AG09309 (cell line): ENCODE measurements around the gene NKX6-2.
"Not testable (repeated sequence)": the region's sequence is repeated elsewhere in the genome, so short reads cannot be mapped to it uniquely, and the experiment has no call there.

Experiments used
- DNase-seq: peaks from one replicate; pipeline ENCODE4 v3.0.0-alpha.2; 2010; ENCODE audit warnings: low read depth
- H3K4me3 ChIP-seq: 2 replicates; pipeline ENCODE4 v1.5.1; 2011; ENCODE audit warnings: mild to moderate bottlenecking, low read depth, low read length, moderate library complexity; ENCODE audit not compliant: control insufficient read depth
- CTCF ChIP-seq: IDR thresholded peaks from 2 replicates; pipeline ENCODE4 v1.5.1; 2011; ENCODE audit warnings: mild to moderate bottlenecking, low read depth, low read length, inconsistent platforms; ENCODE audit not compliant: insufficient read depth, control insufficient read depth; ENCODE audit errors: missing control alignments

NKX6-2 gene

GRCh38 chr10:132796846-132797245 is 10.9 kb upstream of the NKX6-2 start:
- no peak for DNase-seq
- no peak for TF ChIP-seq CTCF
- H3K4me3 ChIP-seq, result no peak overlapping the region

DNA sequence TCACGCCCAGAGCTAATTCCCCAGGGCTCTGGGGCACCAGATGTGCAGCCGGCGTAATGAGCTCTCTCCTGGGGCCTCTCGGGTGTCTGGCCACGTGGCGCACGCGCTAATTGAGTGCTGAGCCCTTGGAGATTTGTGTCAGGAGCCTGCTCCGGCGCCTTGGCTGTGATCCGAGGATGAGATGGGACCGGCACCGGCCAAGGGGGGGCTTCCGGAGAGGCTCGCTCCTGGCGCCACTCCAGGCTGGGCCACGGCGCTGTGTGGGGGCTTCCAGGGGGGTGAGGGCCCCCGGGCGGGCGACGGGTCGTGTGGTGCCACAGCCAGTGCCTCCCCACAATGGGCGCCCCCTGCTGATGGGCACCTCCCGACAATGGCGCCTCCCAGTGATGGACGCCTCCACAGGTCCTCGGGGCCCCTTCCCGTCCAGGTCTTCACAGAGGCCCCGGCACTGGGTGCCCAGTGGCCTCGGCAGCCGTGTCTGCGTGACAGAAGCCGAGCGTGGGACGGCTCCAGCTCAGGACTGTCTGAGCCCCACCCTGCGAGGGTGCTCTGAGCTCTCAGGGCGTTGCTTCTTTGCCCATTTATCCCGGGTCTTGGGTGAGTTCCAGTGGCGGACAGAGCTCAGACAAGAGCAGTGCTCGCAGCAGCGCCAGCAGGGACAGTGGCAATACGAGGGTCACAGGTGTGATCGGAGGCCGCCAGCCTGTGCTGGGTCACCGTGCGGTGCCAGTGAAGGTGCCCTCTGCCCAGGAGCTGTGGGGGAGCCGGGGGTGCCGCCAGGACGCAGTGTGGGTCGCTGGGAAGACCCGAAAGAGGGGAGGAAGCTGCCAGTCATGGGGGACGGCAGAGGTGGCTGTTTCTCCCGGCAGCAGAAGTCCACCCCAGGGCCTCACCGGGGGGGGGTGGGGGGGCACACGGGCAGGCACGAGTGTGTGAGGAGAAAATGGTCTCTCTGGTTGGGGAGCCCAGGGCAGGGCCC is 8.2 kb upstream of the NKX6-2 start:
- TF ChIP-seq CTCF, result no peak
- no peak for DNase-seq
- no peak overlapping the region for H3K4me3 ChIP-seq

DNA sequence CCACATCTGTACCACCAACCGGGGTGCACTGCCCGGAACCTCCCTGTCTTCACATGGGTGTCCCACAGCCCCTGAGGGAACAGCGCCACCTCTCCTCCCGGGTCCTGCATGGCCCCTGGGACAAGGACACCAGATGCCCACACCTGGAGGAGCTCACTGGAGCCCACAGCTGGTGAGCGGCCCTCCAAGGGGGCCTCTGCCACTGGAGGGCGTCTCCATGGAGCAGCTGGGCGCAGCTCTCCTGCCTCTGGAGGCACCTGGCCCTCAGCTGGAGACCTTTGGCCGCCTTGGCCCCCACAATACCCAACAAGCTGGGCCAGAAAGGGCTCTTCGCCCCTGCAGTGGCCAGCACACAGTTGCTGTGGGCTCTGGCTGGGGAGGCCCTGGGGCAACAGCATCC is 7.3 kb upstream of the NKX6-2 start:
- DNase-seq, result no peak
- no peak for TF ChIP-seq CTCF
- no peak overlapping the region for H3K4me3 ChIP-seq

GRCh38 chr10:132792796-132793195 is 6.8 kb upstream of the NKX6-2 start:
- no peak overlapping the region for H3K4me3 ChIP-seq
- TF ChIP-seq CTCF, result no peak
- DNase-seq, result no peak

- not testable (repeated sequence) for DNase-seq, H3K4me3 ChIP-seq
Measured at GRCh38 chr10:132792099-132792498, 6.2 kb upstream of the NKX6-2 start.

GRCh38 chr10:132790934-132791829 is 5.2 kb upstream of the NKX6-2 start:
- TF ChIP-seq CTCF, result no peak
- no peak overlapping the region for H3K4me3 ChIP-seq
- no peak for DNase-seq

DNA sequence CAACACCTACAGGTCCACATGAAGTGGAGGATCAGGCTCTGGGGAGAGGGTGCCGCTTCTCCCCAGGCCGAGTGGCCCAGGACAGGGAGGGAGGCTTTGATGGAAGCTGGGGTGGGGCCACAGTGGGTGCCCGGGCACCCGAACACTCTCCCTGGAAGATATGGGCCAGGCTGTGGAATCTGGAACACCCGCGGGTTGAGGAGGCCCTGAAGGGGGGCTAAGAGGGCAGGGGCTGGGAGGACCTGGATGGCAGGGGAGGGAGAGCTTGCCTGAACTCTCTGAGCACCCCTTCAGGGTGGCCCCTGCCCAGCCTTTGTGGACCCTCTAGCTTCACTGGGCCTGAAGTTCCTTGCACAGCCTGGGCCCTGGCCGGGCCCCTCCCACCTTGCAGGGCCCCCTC is 4.5 kb upstream of the NKX6-2 start:
- no peak overlapping the region for H3K4me3 ChIP-seq
- no peak for DNase-seq
- TF ChIP-seq CTCF, result no peak
